ENCODE results near the gene SENP2. TPM values are rescaled to one million over a fixed set of nuclear protein-coding genes. Genes with fewer than 3 reads are reported as not detected.

The SENP2 gene
- total RNA-seq, result 10 to 100 TPM; 61.1 to 61.2 TPM
- 20.8 TPM for polyA plus RNA-seq (2013, experiment 1 of 2)
- polyA plus RNA-seq (2013, experiment 2 of 2), result 21.4 TPM
- 34.4 to 118 (median 57.0) reads per million in 172 experiments for total RNA-seq

GRCh38 chr3:185585859-185586685 is at the start of gene SENP2:
Gene SENP2 (plus strand): TSS chr3:185586295. CDS start chr3:185586414, 119 bp downstream.
- ATAC-seq (ENCODE audit: poor library complexity), result peak; percentile 90
- no peak for TF ChIP-seq CTCF (IDR thresholded peaks at IDR 0.05)
- POLR2A ChIA-PET, result interaction anchor here (0.5 to 2.3 kb wide), 17 partner anchors 10 to 1950 kb away, joined by 3 to 22 read pairs (median 4); partner anchors contain the start of genes DNAJB11, EIF4A2, KLHL24 and PARL

DNA sequence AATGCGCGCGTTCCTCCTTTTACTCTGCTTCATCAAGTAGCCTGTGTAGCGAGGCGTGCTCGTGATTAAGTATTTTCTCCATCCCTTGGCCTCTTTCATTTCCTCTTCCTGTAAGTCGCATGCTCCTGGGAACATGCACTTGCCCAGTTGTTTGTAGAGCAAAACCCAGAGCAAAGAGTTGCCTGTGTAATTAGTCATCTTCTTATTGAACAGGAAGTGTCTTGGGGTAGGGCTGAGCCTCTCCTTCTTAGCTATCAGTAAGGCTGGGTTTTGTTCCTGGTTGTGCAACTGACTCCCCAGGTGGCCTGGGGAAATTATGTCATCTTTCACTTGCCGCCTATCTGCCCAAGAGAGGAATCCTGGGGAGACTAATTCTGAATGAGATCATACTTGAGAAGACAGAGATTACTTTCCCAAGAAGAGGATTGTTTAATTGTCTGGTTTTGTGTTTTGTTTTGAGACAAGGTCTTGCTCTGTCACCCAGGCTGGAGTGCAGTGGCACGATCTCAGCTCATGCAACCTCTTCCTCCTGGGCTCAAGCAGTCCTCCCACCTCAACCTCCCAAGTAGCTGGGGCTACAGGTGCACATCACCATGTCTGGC is 48.6 kb upstream of the SENP2 start:
- intact Hi-C loops (cut with DNase I, micrococcal nuclease), result no loop called here

More at GRCh38 chr3:185585859-185586685, at the start of gene SENP2:
- H3K36me3 ChIP-seq (ENCODE audit: insufficient read depth, low read length), result peaks cover 1% of the 10 kb centered on the region
- peaks cover 30% of the 10 kb centered on the region for H3K4me1 ChIP-seq (ENCODE audit: insufficient read depth, low read length)
- peak within 1 kb of the TSS; percentile 91 to 98 for H3K27ac ChIP-seq (ENCODE audit: low read depth in 1 of 2, low read length in 2 of 2)
- peak within 1 kb of the TSS; percentile 85 for H3K27ac Mint-ChIP-seq
- peaks cover 28% of the 10 kb centered on the region for H3K4me1 Mint-ChIP-seq (ENCODE audit: low read depth)
- intact Hi-C loops (cut with DNase I, micrococcal nuclease), result loop anchor here (2.0 to 10.0 kb wide), 9 partner anchors 87 to 1701 kb away; partner anchors contain the start of genes ABCC5 (in 1 of the 2), DNAJB11 (in 1 of the 2), PARL (in 1 of the 2) and RPL39L (in 1 of the 2)
- peaks cover 20% of the 10 kb centered on the region for H3K36me3 Mint-ChIP-seq (ENCODE audit: low read depth)
- H3K4me3 Mint-ChIP-seq, result peak within 1 kb of the TSS; percentile 87
- peak within 1 kb of the TSS; percentile 98 for H3K4me3 ChIP-seq (ENCODE audit: low read length)
- CTCF ChIA-PET, result interaction anchor here (1.8 to 1.9 kb wide), 2 partner anchors 11 to 27 kb away, joined by 9 to 12 read pairs; no protein-coding TSS in a partner anchor
- peak; percentile 98 to 100 (median 99) for DNase-seq
- H3K27me3 Mint-ChIP-seq, result no peaks in the 10 kb centered on the region
- H3K9me3 ChIP-seq (ENCODE audit: control insufficient read depth in 1 of 2, insufficient read depth in 1 of 2, low read length in 2 of 2), result no peaks in the 10 kb centered on the region
- H3K9me3 Mint-ChIP-seq, result no peaks in the 10 kb centered on the region
- H3K27me3 ChIP-seq (ENCODE audit: control insufficient read depth in 1 of 2, insufficient read depth in 2 of 2, low read length in 2 of 2), result no peaks in the 10 kb centered on the region

More for the DNA sequence above, 48.6 kb upstream of the SENP2 start:
- no peaks in the 10 kb centered on the region for H3K27me3 ChIP-seq (ENCODE audit: control insufficient read depth in 1 of 2, insufficient read depth in 2 of 2, low read length in 2 of 2)
- H3K27me3 Mint-ChIP-seq, result no peaks in the 10 kb centered on the region
- no peaks in the 10 kb centered on the region for H3K9me3 Mint-ChIP-seq
- H3K9me3 ChIP-seq (ENCODE audit: control insufficient read depth in 1 of 2, insufficient read depth in 1 of 2, low read length in 2 of 2), result no peaks in the 10 kb centered on the region
- ATAC-seq (ENCODE audit: poor library complexity) (peak; percentile 63), DNase-seq (peak in 4 of 14 experiments; percentile 8 to 63 (median 39))
- ChIA-PET CTCF (no interaction called here), POLR2A (no interaction called here)
- no peak overlapping the region for H3K4me3 ChIP-seq (ENCODE audit: low read length)
- H3K27ac Mint-ChIP-seq, result peak overlapping the region; percentile 6
- peaks cover 5% of the 10 kb centered on the region for H3K4me1 ChIP-seq (ENCODE audit: insufficient read depth, low read length)
- peaks cover 6% of the 10 kb centered on the region for H3K4me1 Mint-ChIP-seq (ENCODE audit: low read depth)
- H3K4me3 Mint-ChIP-seq, result no peak overlapping the region
- no peaks in the 10 kb centered on the region for H3K36me3 ChIP-seq (ENCODE audit: insufficient read depth, low read length)
- H3K27ac ChIP-seq (ENCODE audit: low read depth in 1 of 2, low read length in 2 of 2), result no peak overlapping the region
- no peak for TF ChIP-seq CTCF (IDR thresholded peaks at IDR 0.05)
- H3K36me3 Mint-ChIP-seq (ENCODE audit: low read depth), result no peaks in the 10 kb centered on the region
